H9 (cell line): ENCODE measurements around the gene NUDT7. TPM values are rescaled to one million over a fixed set of nuclear protein-coding genes. Genes with fewer than 3 reads are reported as not detected.

Experiments used
- DNase-seq: peaks from one replicate; pipeline ENCODE4 v3.0.0-alpha.2; 2017
- H2AFZ ChIP-seq: one replicate; pipeline ENCODE4 v1.6.1; 2013; ENCODE audit warnings: mild to moderate bottlenecking, low read length, control low read depth, moderate library complexity
- H2AK5ac ChIP-seq: 2 replicates; pipeline ENCODE4 v1.6.1; 2013; ENCODE audit warnings: low read length, control low read depth, mixed read lengths; ENCODE audit not compliant: insufficient read length
- H2BK120ac ChIP-seq: one replicate; pipeline ENCODE4 v1.6.1; 2013; ENCODE audit warnings: low read depth, mild to moderate bottlenecking, low read length, control low read depth, inconsistent platforms; ENCODE audit not compliant: poor library complexity, severe bottlenecking
- H2BK12ac ChIP-seq: 2 replicates; pipeline ENCODE4 v1.6.1; 2013; ENCODE audit warnings: low read length, control low read depth, mixed read lengths, low read depth; ENCODE audit not compliant: insufficient read length
- H2BK15ac ChIP-seq: 2 replicates; pipeline ENCODE4 v1.6.1; 2013; ENCODE audit warnings: low read depth, low read length, control low read depth
- H2BK20ac ChIP-seq: one replicate; pipeline ENCODE4 v1.6.1; 2013; ENCODE audit warnings: low read depth, mild to moderate bottlenecking, low read length, control low read depth, inconsistent platforms; ENCODE audit not compliant: poor library complexity, severe bottlenecking
- H2BK5ac ChIP-seq: 2 replicates; pipeline ENCODE4 v1.6.1; 2013; ENCODE audit warnings: low read length, control low read depth, mixed read lengths; ENCODE audit not compliant: insufficient read length
- H3K14ac ChIP-seq: 2 replicates; pipeline ENCODE4 v1.6.1; 2013; ENCODE audit warnings: low read length, control low read depth; ENCODE audit not compliant: insufficient read depth
- H3K18ac ChIP-seq: 2 replicates; pipeline ENCODE4 v1.6.1; 2013; ENCODE audit warnings: low read depth, mild to moderate bottlenecking, mixed read lengths, low read length, control low read depth; ENCODE audit not compliant: insufficient read length
- H3K23ac ChIP-seq: 2 replicates; pipeline ENCODE4 v1.6.1; 2013; ENCODE audit warnings: low read length, control low read depth, mixed read lengths, low read depth; ENCODE audit not compliant: insufficient read length
- H3K23me2 ChIP-seq: 2 replicates; pipeline ENCODE4 v1.6.1; 2013; ENCODE audit warnings: low read depth, mild to moderate bottlenecking, mixed read lengths, low read length, control low read depth; ENCODE audit not compliant: insufficient read length, poor library complexity, severe bottlenecking
- H3K27ac ChIP-seq: 2 replicates; pipeline ENCODE4 v1.5.1; 2013; ENCODE audit warnings: low read length, control low read depth, mixed read lengths, low read depth; ENCODE audit not compliant: insufficient read length
- H3K27me3 ChIP-seq: 2 replicates; pipeline ENCODE4 v1.6.1; 2013; ENCODE audit warnings: low read length, control low read depth, inconsistent platforms; ENCODE audit not compliant: insufficient read depth
- H3K4ac ChIP-seq: 2 replicates; pipeline ENCODE4 v1.6.1; 2013; ENCODE audit warnings: low read depth, mild to moderate bottlenecking, control low read depth, inconsistent platforms, low read length, moderate library complexity
- H3K4me1 ChIP-seq: 2 replicates; pipeline ENCODE4 v1.6.1; 2013; ENCODE audit warnings: low read length, control low read depth, inconsistent platforms; ENCODE audit not compliant: insufficient read depth
- H3K4me2 ChIP-seq: 2 replicates; pipeline ENCODE4 v1.6.1; 2013; ENCODE audit warnings: low read length, control low read depth, mixed read lengths; ENCODE audit not compliant: insufficient read length, insufficient read depth
- H3K56ac ChIP-seq: 2 replicates; pipeline ENCODE4 v1.6.1; 2013; ENCODE audit warnings: low read depth, mild to moderate bottlenecking, mixed read lengths, low read length, control low read depth; ENCODE audit not compliant: insufficient read length
- H3K79me1 ChIP-seq: 2 replicates; pipeline ENCODE4 v1.6.1; 2013; ENCODE audit warnings: low read depth, mild to moderate bottlenecking, moderate library complexity, low read length, control low read depth, inconsistent platforms; ENCODE audit not compliant: insufficient read depth, poor library complexity, severe bottlenecking
- H3K79me2 ChIP-seq: 2 replicates; pipeline ENCODE4 v1.6.1; 2013; ENCODE audit warnings: low read length, control low read depth, inconsistent platforms; ENCODE audit not compliant: insufficient read depth
- H3K9ac ChIP-seq: 2 replicates; pipeline ENCODE4 v1.6.1; 2013; ENCODE audit warnings: low read length, control low read depth, mixed read lengths; ENCODE audit not compliant: insufficient read length; ENCODE audit errors: extremely low read depth
- H3K9me3 ChIP-seq: one replicate; pipeline ENCODE4 v1.6.1; 2013; ENCODE audit warnings: low read depth, low read length, inconsistent platforms; ENCODE audit not compliant: control insufficient read depth
- H3T11ph ChIP-seq: one replicate; pipeline ENCODE4 v1.6.1; 2013; ENCODE audit warnings: mild to moderate bottlenecking, low read length, control low read depth, inconsistent platforms
- H4K20me1 ChIP-seq: one replicate; pipeline ENCODE4 v1.6.1; 2013; ENCODE audit not compliant: control insufficient read depth, insufficient read length, insufficient read depth
- H4K5ac ChIP-seq: 2 replicates; pipeline ENCODE4 v1.6.1; 2013; ENCODE audit warnings: low read depth, mild to moderate bottlenecking, mixed read lengths, low read length, control low read depth; ENCODE audit not compliant: insufficient read length
- H4K8ac ChIP-seq: replicated peaks from 2 replicates; pipeline ENCODE4 v1.6.1; 2013; ENCODE audit warnings: low read length, control low read depth, mixed read lengths, low read depth; ENCODE audit not compliant: insufficient read length
- H4K91ac ChIP-seq: 2 replicates; pipeline ENCODE4 v1.6.1; 2013; ENCODE audit warnings: low read depth, mild to moderate bottlenecking, moderate library complexity, mixed read lengths, low read length, control low read depth; ENCODE audit not compliant: insufficient read length
- H3K27ac Mint-ChIP-seq, 3 experiments: 2 replicates in 2 of 3; 3 replicates in 1 of 3; pipeline ENCODE4 v1.8.0; 2020 to 2021; ENCODE audit warnings: mixed read lengths in 3 of 3, mild to moderate bottlenecking in 1 of 3, moderate library complexity in 1 of 3
- H3K27me3 Mint-ChIP-seq: 2 replicates; pipeline ENCODE4 v1.8.0; 2021; ENCODE audit warnings: low read depth, mild to moderate bottlenecking, moderate library complexity, mixed read lengths
- H3K36me3 Mint-ChIP-seq, 3 experiments: 2 replicates in 2 of 3; 3 replicates in 1 of 3; pipeline ENCODE4 v1.8.0; 2020 to 2021; ENCODE audit warnings: low read depth in 3 of 3, mixed read lengths in 3 of 3; ENCODE audit not compliant: insufficient read depth in 1 of 3
- H3K4me1 Mint-ChIP-seq, 2 experiments: 2 replicates each; pipeline ENCODE4 v1.8.0; 2020; ENCODE audit warnings: mixed read lengths in 2 of 2
- H3K4me3 Mint-ChIP-seq, 2 experiments: 2 replicates in 1 of 2; 3 replicates in 1 of 2; pipeline ENCODE4 v1.8.0; 2020 to 2021; ENCODE audit warnings: mild to moderate bottlenecking in 2 of 2, mixed read lengths in 2 of 2, moderate library complexity in 1 of 2
- H3K9me3 Mint-ChIP-seq, 2 experiments: 2 replicates in 1 of 2; 3 replicates in 1 of 2; pipeline ENCODE4 v1.8.0; 2020; ENCODE audit warnings: mild to moderate bottlenecking in 2 of 2, mixed read lengths in 2 of 2, moderate library complexity in 1 of 2
- CTCF ChIP-seq: fragments of 200-600 bp; sonication (generic); conservative IDR thresholded peaks from 3 replicates; pipeline ENCODE4 v1.8.0; 2021; ENCODE audit warnings: antibody characterized with exemption, mild to moderate bottlenecking
- WGBS: extraction: QIAGEN DNeasy Blood & Tissue Kit; methylation state at CpG from one replicate; pipeline ENCODE4 v1.1.7; 2013; ENCODE audit warnings: missing lambda C conversion rate, low lambda C conversion rate, mixed read lengths; ENCODE audit not compliant: insufficient read length; ENCODE audit errors: extremely low coverage; 5-methylcytosine and 5-hydroxymethylcytosine counted together
- total RNA-seq: library from RNA; stranded (reverse); gene quantifications from 2 replicates; pipeline ENCODE4 v1.2.1, GENCODE V29; 2021

NUDT7 gene
- total RNA-seq, 1 experiment from 2014 or later: 6.8 TPM

GRCh38 chr16:77683397-77684180, 38.7 kb upstream of the NUDT7 start:
- no peak overlapping the region for H3K4ac ChIP-seq
- H2AK5ac ChIP-seq: no peak overlapping the region
- no peak overlapping the region for H2BK15ac ChIP-seq
- no peak for DNase-seq
- no peaks in the 10 kb centered on the region for H3K27me3 ChIP-seq
- H3K79me2 ChIP-seq: no peaks in the 10 kb centered on the region
- no peaks in the 10 kb centered on the region for H3K4me1 ChIP-seq
- Mint-ChIP-seq H3K9me3 (no peaks in the 10 kb centered on the region), H3K27me3 (peaks cover 2% of the 10 kb centered on the region), H3K4me3 (no peak overlapping the region), H3K27ac (no peak overlapping the region), H3K36me3 (no peaks in the 10 kb centered on the region), H3K4me1 (no peaks in the 10 kb centered on the region)
- H3K23me2 ChIP-seq: no peaks in the 10 kb centered on the region
- no peaks in the 10 kb centered on the region for H4K20me1 ChIP-seq
- no peak overlapping the region for H3K27ac ChIP-seq
- TF ChIP-seq CTCF: no peak
- no peak overlapping the region for H2BK12ac ChIP-seq
- no peak overlapping the region for H3K9ac ChIP-seq
- H2BK5ac ChIP-seq: no peak overlapping the region
- H2BK20ac ChIP-seq: no peak overlapping the region
- H4K8ac ChIP-seq: no peak overlapping the region
- H3K18ac ChIP-seq: no peak overlapping the region
- no peaks in the 10 kb centered on the region for H3K79me1 ChIP-seq
- H3T11ph ChIP-seq: no peak overlapping the region
- no peaks in the 10 kb centered on the region for H3K9me3 ChIP-seq
- no peak overlapping the region for H2BK120ac ChIP-seq
- no CpG with 5 or more reads among the region's 4 CpGs for WGBS
- H3K14ac ChIP-seq: no peak overlapping the region
- H3K23ac ChIP-seq: no peak overlapping the region
- no peak overlapping the region for H4K91ac ChIP-seq
- H2AFZ ChIP-seq: no peak overlapping the region
- no peak overlapping the region for H3K4me2 ChIP-seq
- H4K5ac ChIP-seq: no peak overlapping the region
- no peak overlapping the region for H3K56ac ChIP-seq
